ENCODE data around the gene CYP2C19. TPM values are rescaled to one million over a fixed set of nuclear protein-coding genes. Genes with fewer than 3 reads are reported as not detected.
"Not testable (repeated sequence)": the region's sequence is repeated elsewhere in the genome, so short reads cannot be mapped to it uniquely, and the experiment has no call there.

CYP2C19 gene
- total RNA-seq, 1 donor from 2014 or later: 0.19 TPM

DNA sequence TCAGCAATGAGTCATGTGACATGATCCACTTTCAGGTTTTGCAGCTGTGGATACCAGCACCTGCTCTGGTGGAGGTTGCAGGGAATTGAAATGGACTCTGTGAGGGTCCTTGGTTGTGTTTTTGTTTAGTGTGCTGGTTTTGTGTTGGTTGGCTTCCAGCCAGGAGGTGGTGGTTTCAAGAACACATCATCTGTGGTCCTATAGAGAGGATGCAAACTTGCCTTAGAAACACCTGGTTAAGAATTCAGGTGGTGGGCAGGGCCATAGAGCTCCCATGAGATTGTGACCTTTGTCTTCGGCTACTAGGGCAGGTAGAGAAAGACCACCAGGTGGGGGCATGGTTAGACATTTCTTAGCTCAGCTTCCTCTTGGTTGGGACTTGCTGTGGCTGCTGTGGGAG, 116.7 kb downstream of the CYP2C19 start:
- no peak for DNase-seq (ENCODE audit: low spot score)

DNA sequence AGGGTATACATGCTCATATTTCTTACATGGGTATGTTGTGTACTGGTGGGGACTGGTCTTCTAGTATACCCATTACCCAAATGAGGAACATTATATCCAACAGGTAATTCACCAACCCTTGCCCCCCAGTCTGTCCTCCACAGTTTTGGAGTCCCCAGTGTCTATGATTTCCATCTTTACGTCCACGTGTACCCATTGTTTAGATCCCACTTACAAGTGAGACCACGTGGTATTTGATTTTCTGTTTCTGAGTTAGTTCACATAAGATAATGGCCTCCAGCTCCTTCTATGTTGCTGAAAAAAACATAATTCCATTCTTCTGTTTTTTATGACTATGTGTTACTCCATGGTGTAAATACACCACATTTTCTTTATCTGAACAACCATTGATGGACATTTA, 126.6 kb downstream of the CYP2C19 start:
- no peak for DNase-seq (ENCODE audit: low spot score)

GRCh38 chr10:94890264-94891022, 128.0 kb downstream of the CYP2C19 start:
- no peak for DNase-seq (ENCODE audit: low spot score)

- not testable (repeated sequence) for DNase-seq (ENCODE audit: low spot score)
These were observed 135.9 kb downstream of the CYP2C19 start for GRCh38 chr10:94898414-94898813.

GRCh38 chr10:94902080-94902479, 139.6 kb downstream of the CYP2C19 start:
- no peak for DNase-seq (ENCODE audit: low spot score)

DNA sequence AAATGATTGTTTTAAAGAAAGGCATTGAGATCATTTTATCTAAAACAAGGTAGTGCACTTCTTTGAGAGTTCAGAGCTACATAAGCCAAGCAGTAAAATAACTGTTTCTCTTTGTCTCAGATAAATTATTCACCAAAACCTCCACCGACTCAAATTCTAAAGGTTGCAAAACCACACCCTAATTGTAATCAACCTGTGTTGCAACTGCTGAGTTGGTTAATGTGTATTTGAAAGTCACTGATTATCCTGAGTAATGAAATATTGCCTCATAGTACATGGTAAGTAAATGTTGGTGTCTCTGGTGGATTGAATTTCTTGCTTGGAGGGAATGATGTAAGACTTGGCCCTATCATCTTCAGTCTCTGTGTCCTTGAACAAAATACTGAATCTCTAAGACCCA, 140.1 kb downstream of the CYP2C19 start:
- DNase-seq (ENCODE audit: low spot score): no peak

Other genes with a start within 250 kb of the CYP2C19 start
- gene HELLS, start 216.9 kb upstream of the CYP2C19 start, total RNA-seq: 1.9 TPM
- gene CYP2C18, start 79.0 kb upstream of the CYP2C19 start, total RNA-seq: 0.39 TPM
- gene CYP2C9, start 176.0 kb downstream of the CYP2C19 start, total RNA-seq: 0.51 TPM